A673 (cell line): ENCODE measurements around the gene CYBC1.

ENCODE experiments used
- CTCF ChIP-seq: fragments of 300-800, 200-600 bp; sonication (generic); conservative IDR thresholded peaks from 2 replicates; pipeline ENCODE4 v1.5.1; 2017; ENCODE audit warnings: low read depth, mild to moderate bottlenecking, antibody characterized with exemption, low read length, moderate library complexity, mixed read lengths
- EZH2 ChIP-seq: fragments of 200-600 bp; sonication (generic); IDR thresholded peaks from 2 replicates; pipeline ENCODE4 v1.6.1; 2017; ENCODE audit warnings: borderline replicate concordance, low read depth, mild to moderate bottlenecking, mixed read lengths, antibody characterized with exemption, low read length; ENCODE audit not compliant: poor library complexity, severe bottlenecking

GRCh38 chr17:82497483-82498405 is 47.2 kb upstream of the CYBC1 start:
- TF ChIP-seq CTCF (no peak), EZH2 (no peak)
